Gastroesophageal sphincter (tissue), 4 donors: ENCODE measurements around the gene IGSF8. TPM values are rescaled to one million over a fixed set of nuclear protein-coding genes. Genes with fewer than 3 reads are reported as not detected.
A peak's percentile ranks its signal among the peaks of the same experiment; 100 is the strongest.

ENCODE experiments used
- ATAC-seq: fragments of 150-250 bp; one replicate; pipeline ENCODE4 v1.9.1; 2016; ENCODE audit warnings: mild to moderate bottlenecking, moderate library complexity
- H3K27ac ChIP-seq, 4 donors: fragments of 200-600 bp; sonication (generic) in 3 of 4; 1 replicate in 3 of 4; 2 replicates in 1 of 4; pipeline ENCODE4 v1.5.1; 2016 to 2019
- H3K27me3 ChIP-seq: fragments of 200-600 bp; sonication (generic); one replicate; pipeline ENCODE4 v1.5.1; 2019
- H3K36me3 ChIP-seq, 2 donors: fragments of 200-600 bp; sonication (generic); one replicate each; pipeline ENCODE4 v1.5.1; 2019; ENCODE audit warnings: control low read depth in 1 of 2
- H3K4me1 ChIP-seq, 3 donors: fragments of 200-600 bp; sonication (generic); 1 replicate in 2 of 3; 2 replicates in 1 of 3; pipeline ENCODE4 v1.5.1; 2016 to 2019; ENCODE audit warnings: control low read depth in 2 of 3
- H3K4me3 ChIP-seq, 2 donors: fragments of 200-600 bp; sonication (generic); one replicate each; pipeline ENCODE4 v1.5.1; 2019; ENCODE audit warnings: mild to moderate bottlenecking in 1 of 2, moderate library complexity in 1 of 2
- H3K9me3 ChIP-seq, 3 donors: fragments of 200-600 bp; sonication (generic); one replicate each; pipeline ENCODE4 v1.5.1; 2017 to 2019; ENCODE audit warnings: control low read depth in 2 of 3
- EP300 ChIP-seq: sonication (generic); formaldehyde crosslinking; IDR thresholded peaks from one replicate; pipeline ENCODE4 v1.6.1; 2017; ENCODE audit warnings: antibody characterized with exemption, mild to moderate bottlenecking
- POLR2A ChIP-seq, 2 donors: fragments of 450-650 bp; IDR thresholded peaks; one replicate each; pipeline ENCODE4 v1.6.1; 2017; ENCODE audit warnings: antibody characterized with exemption in 2 of 2, mild to moderate bottlenecking in 2 of 2, moderate library complexity in 1 of 2
- POLR2AphosphoS5 ChIP-seq: sonication (generic); formaldehyde crosslinking; IDR thresholded peaks from one replicate; pipeline ENCODE4 v1.6.1; 2017; ENCODE audit warnings: antibody characterized with exemption
- WGBS, 2 donors: methylation state at CpG; one replicate each; pipeline ENCODE4 v1.1.5; 2018; ENCODE audit warnings: low coverage in 1 of 2; 5-methylcytosine and 5-hydroxymethylcytosine counted together
- total RNA-seq, 4 donors: library from RNA; depleted of rRNA; stranded (reverse); fragments of >200 nt; gene quantifications; one replicate each; pipeline ENCODE4 v1.1.0, GENCODE V29; 2016
- TF ChIP-seq, protein P1 (sequence below), 4 experiments: fragments of 200-600 bp in 2 of 4; fragments of 450-650 bp in 2 of 4; sonication (generic) in 1 of 4; IDR thresholded peaks; one replicate each; pipeline ENCODE4 v1.5.1; 2017 to 2019; ENCODE audit warnings: antibody characterized with exemption in 4 of 4, mild to moderate bottlenecking in 2 of 4, moderate library complexity in 2 of 4

Gene IGSF8
- total RNA-seq, 4 donors from 2014 or later: 17.1 to 23.0 (median 19.4) TPM

DNA sequence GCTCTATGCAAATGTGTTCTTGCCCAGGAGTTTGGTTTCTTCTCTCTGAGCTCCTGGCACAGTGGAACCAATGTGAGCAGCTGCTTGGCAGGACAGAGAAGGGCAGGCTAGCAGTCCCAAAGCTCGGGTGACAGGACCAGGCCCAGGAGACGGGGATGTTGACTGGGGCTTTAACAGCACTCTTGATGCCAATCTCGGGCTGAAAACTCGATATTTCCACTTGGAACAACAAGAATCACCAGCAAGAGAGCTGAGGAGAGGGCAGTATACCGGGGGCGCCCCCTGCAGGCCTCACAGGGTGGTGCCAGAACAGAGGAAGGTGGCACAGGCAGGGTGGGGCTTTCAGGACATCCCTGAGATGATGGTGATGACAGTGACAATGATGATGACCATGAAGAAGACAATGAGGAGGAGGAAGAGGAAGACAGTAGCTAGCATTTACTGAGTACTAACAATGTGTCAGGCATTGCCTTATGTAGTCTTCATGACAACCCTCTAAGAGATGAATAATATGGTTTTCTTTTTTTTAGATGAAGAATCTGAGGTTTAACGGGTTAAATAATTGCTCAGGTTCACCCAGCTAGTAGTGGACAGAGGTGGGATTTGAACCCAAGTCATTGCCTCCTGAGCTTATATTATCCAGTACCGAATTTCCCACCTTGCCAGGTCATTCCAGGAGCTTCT, 19.8 kb downstream of the IGSF8 start:
- Histone ChIP-seq H3K4me1 (peaks cover 0 to 4% (median under 1%) of the 10 kb centered on the region in 3 donors), H3K27ac (no peak overlapping the region), H3K4me3 (no peak overlapping the region), H3K27me3 (peaks cover 70% of the 10 kb centered on the region), H3K9me3 (no peaks in the 10 kb centered on the region), H3K36me3 (no peaks in the 10 kb centered on the region)
- no peak for TF ChIP-seq POLR2A (IDR thresholded peaks at IDR 0.05)
- TF ChIP-seq, protein P1, sequence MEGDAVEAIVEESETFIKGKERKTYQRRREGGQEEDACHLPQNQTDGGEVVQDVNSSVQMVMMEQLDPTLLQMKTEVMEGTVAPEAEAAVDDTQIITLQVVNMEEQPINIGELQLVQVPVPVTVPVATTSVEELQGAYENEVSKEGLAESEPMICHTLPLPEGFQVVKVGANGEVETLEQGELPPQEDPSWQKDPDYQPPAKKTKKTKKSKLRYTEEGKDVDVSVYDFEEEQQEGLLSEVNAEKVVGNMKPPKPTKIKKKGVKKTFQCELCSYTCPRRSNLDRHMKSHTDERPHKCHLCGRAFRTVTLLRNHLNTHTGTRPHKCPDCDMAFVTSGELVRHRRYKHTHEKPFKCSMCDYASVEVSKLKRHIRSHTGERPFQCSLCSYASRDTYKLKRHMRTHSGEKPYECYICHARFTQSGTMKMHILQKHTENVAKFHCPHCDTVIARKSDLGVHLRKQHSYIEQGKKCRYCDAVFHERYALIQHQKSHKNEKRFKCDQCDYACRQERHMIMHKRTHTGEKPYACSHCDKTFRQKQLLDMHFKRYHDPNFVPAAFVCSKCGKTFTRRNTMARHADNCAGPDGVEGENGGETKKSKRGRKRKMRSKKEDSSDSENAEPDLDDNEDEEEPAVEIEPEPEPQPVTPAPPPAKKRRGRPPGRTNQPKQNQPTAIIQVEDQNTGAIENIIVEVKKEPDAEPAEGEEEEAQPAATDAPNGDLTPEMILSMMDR (IDR thresholded peaks at IDR 0.05): peak in 2 of 4 experiments; percentile 28 to 65
- 20 to 34% methylated on average over 6 of the region's 8 CpGs for WGBS, 2 donors
- ATAC-seq: no peak

DNA sequence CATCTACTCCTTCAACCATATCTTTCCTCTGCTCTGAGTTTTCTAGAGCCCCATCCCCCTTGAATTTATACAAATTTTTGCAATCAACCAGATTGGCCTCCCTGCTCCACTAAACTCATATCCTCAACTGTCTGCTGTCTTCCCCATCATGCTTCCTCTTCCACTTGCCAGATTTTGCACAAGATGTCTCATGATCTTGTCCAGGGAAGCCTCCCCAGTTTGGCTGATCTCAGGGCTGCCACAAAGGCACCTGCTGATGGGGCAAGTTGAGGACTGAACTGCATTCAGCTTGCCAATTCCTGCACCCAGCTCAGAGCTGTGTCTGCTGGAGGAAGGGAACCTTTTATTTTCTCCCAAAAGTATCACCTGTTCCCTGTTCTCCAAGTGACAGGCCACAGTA, 20.9 kb downstream of the IGSF8 start:
- ATAC-seq: no peak
- H3K4me3 ChIP-seq: no peak overlapping the region
- TF ChIP-seq EP300 (no peak), POLR2AphosphoS5 (no peak), POLR2A (IDR thresholded peaks at IDR 0.05) (no peak)
- TF ChIP-seq, protein P1 (IDR thresholded peaks at IDR 0.05): no peak
- H3K36me3 ChIP-seq: no peaks in the 10 kb centered on the region
- no peaks in the 10 kb centered on the region for H3K9me3 ChIP-seq
- H3K4me1 ChIP-seq: no peaks in the 10 kb centered on the region
- peaks cover 65% of the 10 kb centered on the region for H3K27me3 ChIP-seq
- no peak overlapping the region for H3K27ac ChIP-seq

DNA sequence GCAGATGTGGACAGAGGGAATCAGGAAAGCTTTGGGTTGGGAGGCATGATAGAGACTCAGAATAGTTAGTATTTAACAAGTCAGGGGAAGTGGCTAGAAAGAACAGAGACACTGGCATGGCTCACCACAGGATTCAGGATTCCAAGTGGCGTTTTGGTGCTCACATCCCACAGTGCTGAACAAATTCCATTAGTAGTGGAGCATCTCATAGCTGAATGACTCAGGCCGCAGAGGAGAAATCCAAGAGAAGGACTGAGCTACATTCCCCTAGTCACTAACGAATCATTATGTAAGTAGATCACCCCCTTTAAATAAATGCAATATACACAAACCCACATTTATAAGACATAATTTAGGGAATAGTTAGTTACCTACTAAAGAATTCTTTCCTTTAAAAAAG, 22.1 kb downstream of the IGSF8 start:
- H3K27me3 ChIP-seq: peaks cover 65% of the 10 kb centered on the region
- no peaks in the 10 kb centered on the region for H3K4me1 ChIP-seq
- no peaks in the 10 kb centered on the region for H3K9me3 ChIP-seq
- H3K36me3 ChIP-seq: no peaks in the 10 kb centered on the region
- H3K4me3 ChIP-seq: no peak overlapping the region
- WGBS, 2 donors: 77 to 83% methylated on average over 1 to 3 of the region's 3 CpGs
- no peak overlapping the region for H3K27ac ChIP-seq
- ATAC-seq: no peak
- TF ChIP-seq POLR2AphosphoS5 (no peak), POLR2A (IDR thresholded peaks at IDR 0.05) (no peak), EP300 (no peak)
- TF ChIP-seq, protein P1 (IDR thresholded peaks at IDR 0.05): no peak

GRCh38 chr1:160075836-160076235, 22.6 kb downstream of the IGSF8 start:
- 40 to 58% methylated on average over 2 of the region's 2 CpGs for WGBS, 2 donors
- Histone ChIP-seq H3K4me3 (no peak overlapping the region), H3K27ac (no peak overlapping the region)

GRCh38 chr1:160074865-160075264, 23.6 kb downstream of the IGSF8 start:
- H3K27ac ChIP-seq: no peak overlapping the region
- no peaks in the 10 kb centered on the region for H3K36me3 ChIP-seq
- H3K9me3 ChIP-seq: no peaks in the 10 kb centered on the region
- 60 to 80% methylated on average over 3 to 4 of the region's 4 CpGs for WGBS, 2 donors
- no peak for ATAC-seq
- peaks cover 0 to 12% (median 0%) of the 10 kb centered on the region in 3 donors for H3K4me1 ChIP-seq
- TF ChIP-seq POLR2AphosphoS5 (no peak), POLR2A (IDR thresholded peaks at IDR 0.05) (no peak), EP300 (no peak)
- TF ChIP-seq, protein P1 (IDR thresholded peaks at IDR 0.05): no peak
- peaks cover 56% of the 10 kb centered on the region for H3K27me3 ChIP-seq
- H3K4me3 ChIP-seq: no peak overlapping the region

More at GRCh38 chr1:160075836-160076235, 22.6 kb downstream of the IGSF8 start:
- peaks cover 61% of the 10 kb centered on the region for H3K27me3 ChIP-seq
- TF ChIP-seq EP300: no peak
- TF ChIP-seq POLR2A (IDR thresholded peaks at IDR 0.05): no peak
- TF ChIP-seq, protein P1 (IDR thresholded peaks at IDR 0.05): no peak
- no peak for TF ChIP-seq POLR2AphosphoS5
- no peaks in the 10 kb centered on the region for H3K36me3 ChIP-seq
- ATAC-seq: no peak
- peaks cover 0 to 2% (median 0%) of the 10 kb centered on the region in 3 donors for H3K4me1 ChIP-seq
- no peaks in the 10 kb centered on the region for H3K9me3 ChIP-seq
